ENCODE measurements around the gene OSBPL10.

- TF ChIP-seq, protein P1, sequence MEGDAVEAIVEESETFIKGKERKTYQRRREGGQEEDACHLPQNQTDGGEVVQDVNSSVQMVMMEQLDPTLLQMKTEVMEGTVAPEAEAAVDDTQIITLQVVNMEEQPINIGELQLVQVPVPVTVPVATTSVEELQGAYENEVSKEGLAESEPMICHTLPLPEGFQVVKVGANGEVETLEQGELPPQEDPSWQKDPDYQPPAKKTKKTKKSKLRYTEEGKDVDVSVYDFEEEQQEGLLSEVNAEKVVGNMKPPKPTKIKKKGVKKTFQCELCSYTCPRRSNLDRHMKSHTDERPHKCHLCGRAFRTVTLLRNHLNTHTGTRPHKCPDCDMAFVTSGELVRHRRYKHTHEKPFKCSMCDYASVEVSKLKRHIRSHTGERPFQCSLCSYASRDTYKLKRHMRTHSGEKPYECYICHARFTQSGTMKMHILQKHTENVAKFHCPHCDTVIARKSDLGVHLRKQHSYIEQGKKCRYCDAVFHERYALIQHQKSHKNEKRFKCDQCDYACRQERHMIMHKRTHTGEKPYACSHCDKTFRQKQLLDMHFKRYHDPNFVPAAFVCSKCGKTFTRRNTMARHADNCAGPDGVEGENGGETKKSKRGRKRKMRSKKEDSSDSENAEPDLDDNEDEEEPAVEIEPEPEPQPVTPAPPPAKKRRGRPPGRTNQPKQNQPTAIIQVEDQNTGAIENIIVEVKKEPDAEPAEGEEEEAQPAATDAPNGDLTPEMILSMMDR (IDR thresholded peaks at IDR 0.05): no peak
- TF ChIP-seq POLR2A (IDR thresholded peaks at IDR 0.05): no peak
Observed at GRCh38 chr3:31748281-31748932, 232.7 kb downstream of the OSBPL10 start.
